NOMO-1 (cell line): ENCODE measurements around the gene RPL22L1.
"Not testable (repeated sequence)": the region's sequence is repeated elsewhere in the genome, so short reads cannot be mapped to it uniquely, and the experiment has no call there.

Experiments used
- DNase-seq, 2 experiments: peaks; one replicate each; lab custom pipeline; 2025; ENCODE audit not compliant: unreplicated experiment in 2 of 2; lab: John Stamatoyannopoulos, UW

Gene RPL22L1

DNA sequence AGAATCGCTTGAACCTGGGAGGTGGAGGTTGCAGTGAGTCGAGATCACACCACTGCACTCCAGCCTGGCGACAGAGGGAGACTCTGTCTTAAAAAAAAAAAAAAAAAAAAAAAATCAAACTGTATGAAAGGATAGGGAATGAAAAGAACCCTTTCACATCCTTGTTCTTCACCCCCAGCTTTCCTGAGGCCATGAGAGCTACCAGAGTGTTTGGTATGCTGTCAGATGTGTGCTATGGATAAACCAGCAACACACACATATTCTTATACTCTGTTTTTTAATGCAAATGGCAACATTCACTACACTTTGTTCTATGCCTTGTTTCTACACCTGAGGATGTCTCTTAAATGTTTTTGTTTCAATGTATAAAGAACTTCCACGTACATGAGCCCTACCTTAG, 33.5 kb downstream of the RPL22L1 start:
- DNase-seq = no peak

DNA sequence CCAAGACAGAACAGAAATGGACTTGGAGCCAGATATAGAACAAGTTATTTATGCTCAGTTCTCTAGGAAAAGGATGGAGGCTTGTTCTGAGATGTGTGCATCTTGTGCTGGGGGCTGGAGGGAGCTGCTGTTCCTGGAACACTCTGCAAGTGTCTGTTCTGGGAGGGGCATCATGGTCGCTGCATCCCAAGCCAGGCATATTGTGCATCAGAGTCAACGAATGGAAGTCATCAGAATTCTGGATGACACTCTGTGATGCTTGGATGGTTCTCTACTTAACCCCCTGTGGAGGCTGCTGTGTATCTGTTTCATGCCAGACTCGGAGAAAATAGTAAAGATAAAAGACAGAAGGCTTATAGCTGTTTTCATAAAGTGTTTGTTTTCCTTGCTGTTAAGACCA, 34.7 kb downstream of the RPL22L1 start:
- DNase-seq = no peak

DNA sequence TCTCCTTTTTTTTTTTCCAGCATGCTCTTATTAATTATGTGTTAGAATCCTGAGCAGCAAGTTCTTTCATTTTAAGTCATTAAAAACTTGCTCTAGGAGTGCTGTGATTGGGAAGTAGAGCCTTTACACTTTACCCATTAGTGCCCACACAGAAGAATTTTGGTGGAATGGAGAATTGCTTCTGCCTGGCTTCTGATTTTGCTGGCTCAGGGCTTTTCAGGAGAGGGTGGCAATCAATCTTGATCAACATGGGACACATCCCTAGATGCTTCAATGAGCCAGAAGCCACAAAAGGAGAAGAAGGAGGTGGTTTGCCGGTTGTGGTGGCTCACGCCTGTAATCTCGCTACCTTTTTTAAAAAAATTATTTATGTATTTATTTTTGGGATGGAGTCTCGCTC, 39.4 kb downstream of the RPL22L1 start:
- DNase-seq = no peak

DNA sequence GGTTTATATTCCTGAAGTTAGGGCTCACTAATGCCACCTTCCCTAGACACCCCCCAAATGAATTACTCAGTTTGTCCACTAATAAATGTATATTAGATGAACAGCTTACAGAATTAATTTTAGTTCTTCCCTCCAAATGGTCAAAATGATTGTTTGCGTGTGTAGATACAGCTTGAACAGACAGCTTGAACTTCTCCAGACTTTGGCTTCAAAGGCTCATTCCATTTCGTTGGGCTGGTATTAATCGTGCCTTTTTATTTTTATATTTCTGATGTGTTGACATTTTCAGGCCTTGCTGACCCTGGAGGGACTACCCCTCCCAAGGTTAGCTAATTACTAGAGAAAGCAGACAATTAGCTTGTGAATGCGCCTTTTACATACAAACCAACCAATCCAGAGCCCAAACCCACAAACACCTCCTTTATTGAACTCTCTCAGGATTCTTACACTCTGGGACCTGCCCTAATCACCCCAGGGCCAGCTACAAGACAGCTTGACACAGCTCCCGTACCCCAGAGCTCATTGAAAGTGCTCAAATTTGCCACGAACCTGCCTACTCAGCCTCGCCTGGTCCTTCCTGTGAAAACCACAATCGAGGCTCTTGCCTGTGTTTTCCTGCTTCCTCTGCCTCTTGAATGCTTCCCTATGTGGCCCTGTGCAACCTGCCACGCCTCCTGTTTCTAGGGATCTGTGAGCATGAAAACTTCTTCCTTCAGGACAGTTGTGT, 40.3 kb downstream of the RPL22L1 start:
- DNase-seq = no peak

DNA sequence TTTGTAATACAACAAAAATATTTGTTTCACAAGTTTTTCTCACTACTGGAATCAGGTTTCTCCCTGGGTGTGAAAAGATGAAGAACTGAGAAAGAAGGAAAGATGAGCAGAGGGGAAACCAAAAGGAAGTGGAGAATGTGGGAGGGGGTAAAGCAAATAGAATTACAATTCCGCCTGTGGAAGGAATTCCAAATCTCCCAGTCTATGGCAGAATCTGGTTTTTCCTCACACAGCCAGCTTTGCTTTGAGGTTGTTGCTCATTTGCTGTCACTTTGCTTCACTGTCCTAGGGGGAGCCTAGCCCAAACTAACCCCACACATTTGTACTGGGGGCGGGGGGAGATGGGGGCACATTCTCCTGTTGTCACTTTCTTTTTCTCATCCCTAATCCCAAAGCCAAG, 43.9 kb downstream of the RPL22L1 start:
- no peak for DNase-seq

DNA sequence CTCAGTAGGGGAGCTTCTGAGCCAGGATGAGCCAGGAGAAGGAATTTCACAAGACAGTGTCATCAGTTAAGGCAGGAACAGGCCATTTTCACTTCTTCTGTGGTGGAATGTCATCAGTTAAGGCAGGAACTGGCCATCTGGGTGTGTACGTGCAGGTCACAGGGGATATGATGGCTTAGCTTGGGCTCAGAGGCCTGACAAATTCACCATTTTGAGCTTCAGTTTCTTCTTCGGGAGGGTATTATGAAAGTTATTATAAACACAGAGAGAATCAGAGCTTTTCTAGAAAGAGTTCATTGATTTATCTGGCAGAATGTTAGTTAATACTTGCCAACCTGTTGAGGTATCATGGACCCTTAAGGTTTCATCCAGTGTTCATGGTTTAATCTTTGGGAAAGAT, 46.4 kb downstream of the RPL22L1 start:
- DNase-seq = not testable (repeated sequence)

DNA sequence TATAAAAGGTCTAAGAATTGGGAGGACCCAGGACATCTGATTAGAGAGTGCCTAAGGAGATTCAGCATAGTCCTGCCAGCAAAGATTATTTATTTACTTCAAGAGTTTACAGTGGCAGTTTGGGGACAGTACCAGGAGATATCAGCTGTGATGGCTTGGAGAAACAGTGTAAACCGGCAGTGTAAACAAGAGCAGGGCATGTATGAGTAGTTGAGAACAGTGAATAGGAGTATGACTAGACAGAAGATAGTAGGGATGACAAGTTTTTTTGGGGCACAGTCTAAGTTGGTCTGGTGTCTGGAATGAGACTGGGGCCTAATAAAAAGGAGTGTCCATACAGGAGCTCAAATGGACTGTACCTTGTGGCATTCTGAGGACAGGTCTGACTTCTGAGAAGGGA, 51.7 kb downstream of the RPL22L1 start:
- DNase-seq = not testable (repeated sequence)

DNA sequence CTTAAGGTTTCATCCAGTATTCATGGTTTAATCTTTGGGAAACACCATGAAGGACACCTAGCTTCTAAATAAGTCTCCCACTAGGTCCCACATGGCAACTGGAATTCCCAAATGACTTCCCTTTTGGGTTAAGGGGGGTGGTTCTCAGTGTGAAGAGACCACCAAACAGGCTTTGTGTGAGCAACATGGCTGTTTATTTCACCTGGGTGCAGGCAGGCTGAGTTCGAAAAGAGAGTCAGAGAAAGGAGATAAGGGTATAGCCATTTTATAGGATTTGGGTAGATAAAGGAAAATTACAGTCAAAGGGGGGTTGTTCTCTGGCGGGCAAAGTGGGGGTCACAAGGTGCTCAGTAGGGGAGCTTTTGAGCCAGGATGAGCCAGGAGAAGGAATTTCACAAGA, 52.5 kb downstream of the RPL22L1 start:
- not testable (repeated sequence) for DNase-seq

DNA sequence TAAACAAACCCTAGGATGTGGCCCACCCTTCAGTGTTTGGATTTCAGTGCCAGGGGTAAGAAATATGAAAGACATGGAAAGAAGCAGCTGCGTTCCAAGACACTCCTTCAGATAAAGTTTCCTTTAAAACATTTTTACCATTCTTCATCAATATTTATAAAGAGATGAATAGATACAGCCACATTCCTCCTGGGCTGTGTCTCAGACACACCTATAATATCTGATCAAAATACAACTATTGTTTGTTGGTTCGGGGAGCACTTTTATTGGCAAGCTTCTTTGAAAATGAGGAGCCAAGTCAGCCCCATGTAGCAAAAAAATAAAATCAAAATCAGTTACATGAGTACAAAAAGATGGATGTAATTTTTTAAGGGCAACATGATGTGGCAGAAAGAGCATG, 53.2 kb downstream of the RPL22L1 start:
- no peak for DNase-seq

DNA sequence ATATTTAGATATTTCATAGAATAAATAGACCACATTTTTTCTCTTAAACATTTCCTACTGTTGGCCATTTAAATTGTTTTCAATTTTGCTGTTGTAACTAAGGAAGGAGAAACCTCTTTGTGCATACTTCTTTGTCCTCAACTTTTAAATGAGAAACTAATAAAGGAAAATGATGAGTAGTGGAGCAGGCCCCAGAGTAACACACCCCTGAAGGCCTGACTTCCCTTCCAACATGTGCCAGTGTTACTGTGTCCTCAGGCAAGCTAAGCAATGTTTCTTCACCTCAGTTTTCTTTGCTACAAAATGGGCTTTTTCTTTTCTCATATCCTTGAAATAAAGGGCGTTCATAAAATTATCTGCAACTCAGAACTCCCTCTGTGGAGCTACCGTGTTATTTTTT, 53.7 kb downstream of the RPL22L1 start:
- no peak for DNase-seq

DNA sequence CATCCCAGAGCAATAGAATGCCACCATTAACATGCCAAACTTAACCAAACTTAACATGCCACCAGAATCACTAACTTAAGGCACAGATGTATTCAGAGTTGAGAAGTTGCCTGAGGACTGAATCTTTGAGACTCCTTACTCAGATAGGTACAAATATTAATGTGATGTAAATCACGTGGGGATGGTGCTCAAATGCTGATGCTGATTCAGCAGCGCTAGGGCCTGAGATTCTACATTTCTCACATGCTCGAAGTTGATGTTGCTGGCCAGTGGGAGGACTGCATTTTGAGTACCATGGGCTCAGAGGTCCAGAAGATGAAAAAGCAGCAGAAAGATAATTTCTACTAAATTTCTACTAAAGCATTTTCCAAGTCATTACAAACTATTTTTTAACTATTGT, 54.1 kb downstream of the RPL22L1 start:
- DNase-seq = no peak

DNA sequence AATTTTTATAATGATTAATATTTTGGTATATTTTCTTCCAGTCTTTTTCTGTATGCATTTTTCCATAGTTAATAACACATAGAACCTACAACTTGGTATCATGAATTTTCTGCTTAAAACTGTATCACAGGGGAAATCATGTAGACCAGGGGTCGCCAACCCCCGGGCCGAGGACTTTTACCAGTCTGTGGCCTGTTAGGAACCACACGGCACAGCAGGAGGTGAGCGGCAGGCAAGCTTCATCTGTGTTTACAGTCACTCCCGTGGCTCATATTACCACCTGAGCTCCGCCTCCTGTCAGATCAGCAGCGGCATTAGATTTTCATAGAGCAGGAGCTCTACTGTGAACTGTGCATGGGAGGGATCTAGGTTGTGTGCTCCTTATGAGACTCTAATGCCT, 54.7 kb downstream of the RPL22L1 start:
- DNase-seq = no peak
